Liver (tissue), 9 donors: ENCODE data around the gene INTS2. TPM values are rescaled to one million over a fixed set of nuclear protein-coding genes. Genes with fewer than 3 reads are reported as not detected.

Experiments
- DNase-seq: peaks from one replicate; pipeline ENCODE4 v3.0.0-alpha.2; 2017; ENCODE audit warnings: low spot score
- H3K27ac ChIP-seq, 2 donors: one replicate each; pipeline ENCODE4 v1.7.0; 2013; ENCODE audit warnings: inconsistent platforms in 2 of 2, low read length in 2 of 2, control low read depth in 1 of 2, low read depth in 1 of 2, mild to moderate bottlenecking in 1 of 2
- H3K27me3 ChIP-seq, 4 donors: one replicate each; pipeline versions ENCODE4 v1.6.1 to v1.7.0; 2013; ENCODE audit warnings: low read length in 3 of 4, inconsistent platforms in 1 of 4, mild to moderate bottlenecking in 1 of 4, moderate library complexity in 1 of 4; ENCODE audit not compliant: control insufficient read depth in 4 of 4, insufficient read depth in 4 of 4
- H3K36me3 ChIP-seq, 4 donors: one replicate each; pipeline versions ENCODE4 v1.6.1 to v1.7.0; 2013; ENCODE audit warnings: low read length in 3 of 4, mild to moderate bottlenecking in 3 of 4, low read depth in 1 of 4, moderate library complexity in 1 of 4; ENCODE audit not compliant: control insufficient read depth in 4 of 4, insufficient read depth in 3 of 4
- H3K4me1 ChIP-seq, 4 donors: one replicate each; pipeline versions ENCODE4 v1.6.1 to v1.7.0; 2013; ENCODE audit warnings: low read length in 3 of 4, mild to moderate bottlenecking in 3 of 4, moderate library complexity in 1 of 4; ENCODE audit not compliant: control insufficient read depth in 4 of 4, insufficient read depth in 4 of 4
- H3K4me3 ChIP-seq, 3 donors: one replicate each; pipeline versions ENCODE4 v1.6.1 to v1.7.0; 2013; ENCODE audit warnings: low read length in 3 of 3, control low read depth in 1 of 3, low read depth in 1 of 3, mild to moderate bottlenecking in 1 of 3
- H3K9ac ChIP-seq, 2 donors: one replicate each; pipeline ENCODE4 v1.7.0; 2013; ENCODE audit warnings: low read length in 2 of 2, mild to moderate bottlenecking in 2 of 2, moderate library complexity in 2 of 2, control low read depth in 1 of 2, low read depth in 1 of 2
- H3K9me3 ChIP-seq, 4 donors: one replicate each; pipeline versions ENCODE4 v1.6.1 to v1.7.0; 2013; ENCODE audit warnings: low read length in 3 of 4; ENCODE audit not compliant: control insufficient read depth in 4 of 4
- EGR1 ChIP-seq, 2 donors: IDR thresholded peaks; 2 replicates each; pipeline ENCODE4 v1.6.1; 2016 to 2018; ENCODE audit warnings: antibody characterized with exemption in 2 of 2, low read depth in 2 of 2
- FOXA1 ChIP-seq: IDR thresholded peaks from 2 replicates; pipeline ENCODE4 v1.6.1; 2016; ENCODE audit warnings: antibody characterized with exemption
- FOXA2 ChIP-seq: IDR thresholded peaks from 2 replicates; pipeline ENCODE4 v1.6.1; 2016; ENCODE audit warnings: antibody characterized with exemption
- GABPA ChIP-seq, 2 donors: IDR thresholded peaks in 1 of 2; conservative IDR thresholded peaks in 1 of 2; 2 replicates each; pipeline ENCODE4 v1.6.1; 2016; ENCODE audit warnings: antibody characterized with exemption in 2 of 2, mild to moderate bottlenecking in 1 of 2, moderate library complexity in 1 of 2
- HNF4A ChIP-seq, 2 donors: conservative IDR thresholded peaks; 2 replicates each; pipeline ENCODE4 v1.6.1; 2016; ENCODE audit warnings: antibody characterized with exemption in 2 of 2, mild to moderate bottlenecking in 2 of 2
- HNF4G ChIP-seq: IDR thresholded peaks from 2 replicates; pipeline ENCODE4 v1.6.1; 2016; ENCODE audit warnings: antibody characterized with exemption
- JUND ChIP-seq, 2 donors: IDR thresholded peaks; 2 replicates each; pipeline ENCODE4 v1.6.1; 2016; ENCODE audit warnings: antibody characterized with exemption in 2 of 2
- NR2F2 ChIP-seq: IDR thresholded peaks from 2 replicates; pipeline ENCODE4 v1.6.1; 2016; ENCODE audit warnings: antibody characterized with exemption
- RAD21 ChIP-seq, 2 donors: IDR thresholded peaks; 2 replicates each; pipeline ENCODE4 v1.6.1; 2016; ENCODE audit warnings: antibody characterized with exemption in 2 of 2, mild to moderate bottlenecking in 2 of 2
- RXRA ChIP-seq, 2 donors: IDR thresholded peaks; 2 replicates each; pipeline ENCODE4 v1.6.1; 2017 to 2018; ENCODE audit warnings: antibody characterized with exemption in 2 of 2, mild to moderate bottlenecking in 1 of 2
- SP1 ChIP-seq: IDR thresholded peaks from 2 replicates; pipeline ENCODE4 v1.6.1; 2018; ENCODE audit warnings: antibody characterized with exemption, mild to moderate bottlenecking
- TAF1 ChIP-seq: conservative IDR thresholded peaks from 2 replicates; pipeline ENCODE4 v1.6.1; 2016; ENCODE audit warnings: antibody characterized with exemption, mild to moderate bottlenecking
- YY1 ChIP-seq: IDR thresholded peaks from 2 replicates; pipeline ENCODE4 v1.6.1; 2016; ENCODE audit warnings: antibody characterized with exemption, mild to moderate bottlenecking
- WGBS: extraction: QIAGEN DNeasy Blood & Tissue Kit; methylation state at CpG from one replicate; pipeline ENCODE4 v1.1.7; 2013; 5-methylcytosine and 5-hydroxymethylcytosine counted together
- polyA plus RNA-seq, 2 donors: library from polyadenylated mRNA; stranded (reverse) in 1 of 2; unstranded in 1 of 2; fragments of 200-250 nt in 1 of 2; fragments of >200 nt in 1 of 2; fragmentation: Nextera tagmentation in 1 of 2; extraction: Ambion mirVana in 1 of 2; gene quantifications; one replicate each; pipeline versions ENCODE4 v1.2.1 to v1.2.3, GENCODE V29; 2013 to 2015
- total RNA-seq, 2 donors: library from RNA; depleted of rRNA; stranded (reverse); fragments of >200 nt; gene quantifications; one replicate each; pipeline ENCODE4 v1.2.3, GENCODE V29; 2014
- TF ChIP-seq, protein P1 (sequence below): IDR thresholded peaks from 2 replicates; pipeline ENCODE4 v1.6.1; 2016; ENCODE audit warnings: antibody characterized with exemption, mild to moderate bottlenecking
- TF ChIP-seq, protein P2 (sequence below): IDR thresholded peaks from 2 replicates; pipeline ENCODE4 v1.6.1; 2016; ENCODE audit warnings: antibody characterized with exemption
- TF ChIP-seq, protein P3 (sequence below): IDR thresholded peaks from 2 replicates; pipeline ENCODE4 v1.6.1; 2016; ENCODE audit warnings: antibody characterized with exemption
- TF ChIP-seq, protein P4 (sequence below): IDR thresholded peaks from 2 replicates; pipeline ENCODE4 v1.6.1; 2016; ENCODE audit warnings: antibody characterized with exemption
- TF ChIP-seq, protein P5 (sequence below): fragments of 150-350 bp; IDR thresholded peaks from 2 replicates; pipeline ENCODE4 v1.5.1; 2017; ENCODE audit warnings: improper control_type of control experiment, low read depth, low read length; ENCODE audit not compliant: missing input control
- donor health status: healthy.
- donor health status: healthy.
- donor health status: healthy.
- donor health status: healthy.
- donor health status: healthy.

The INTS2 gene
- total and polyA plus RNA-seq, 4 donors, result 1.1 to 9.9 (median 5.7) TPM

DNA sequence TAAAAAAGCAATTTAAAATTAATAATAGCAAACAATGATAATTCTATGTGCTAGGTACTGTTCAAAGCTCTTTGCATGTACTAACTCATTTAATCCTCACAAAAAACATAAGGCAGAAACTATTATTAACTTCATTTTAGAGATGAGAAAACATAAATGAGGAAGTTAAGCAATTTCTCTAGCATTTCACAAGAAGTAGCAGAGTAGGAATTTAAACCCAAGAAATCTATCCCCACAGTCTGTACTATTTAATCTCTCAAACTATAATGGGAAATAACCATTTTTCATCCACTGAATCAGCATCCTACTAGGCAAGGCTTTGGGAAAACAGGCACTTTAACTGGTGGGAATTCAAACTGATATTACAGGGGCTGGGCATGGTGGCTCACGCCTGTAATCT lies 42.2 kb upstream of the INTS2 start:
- Histone ChIP-seq H3K36me3 (peaks cover 7 to 61% (median 39%) of the 10 kb centered on the region in 4 donors), H3K27ac (no peak overlapping the region), H3K4me3 (no peak overlapping the region), H3K9me3 (no peaks in the 10 kb centered on the region), H3K27me3 (no peaks in the 10 kb centered on the region), H3K9ac (no peak overlapping the region), H3K4me1 (no peaks in the 10 kb centered on the region)
- WGBS, result 98% methylated on average over 1 of the region's 1 CpG
- no peak for DNase-seq
- no peak for TF ChIP-seq EGR1 (IDR thresholded peaks at IDR 0.05; ENCODE audit: low read depth in 2 of 2)
- TF ChIP-seq, protein P1, sequence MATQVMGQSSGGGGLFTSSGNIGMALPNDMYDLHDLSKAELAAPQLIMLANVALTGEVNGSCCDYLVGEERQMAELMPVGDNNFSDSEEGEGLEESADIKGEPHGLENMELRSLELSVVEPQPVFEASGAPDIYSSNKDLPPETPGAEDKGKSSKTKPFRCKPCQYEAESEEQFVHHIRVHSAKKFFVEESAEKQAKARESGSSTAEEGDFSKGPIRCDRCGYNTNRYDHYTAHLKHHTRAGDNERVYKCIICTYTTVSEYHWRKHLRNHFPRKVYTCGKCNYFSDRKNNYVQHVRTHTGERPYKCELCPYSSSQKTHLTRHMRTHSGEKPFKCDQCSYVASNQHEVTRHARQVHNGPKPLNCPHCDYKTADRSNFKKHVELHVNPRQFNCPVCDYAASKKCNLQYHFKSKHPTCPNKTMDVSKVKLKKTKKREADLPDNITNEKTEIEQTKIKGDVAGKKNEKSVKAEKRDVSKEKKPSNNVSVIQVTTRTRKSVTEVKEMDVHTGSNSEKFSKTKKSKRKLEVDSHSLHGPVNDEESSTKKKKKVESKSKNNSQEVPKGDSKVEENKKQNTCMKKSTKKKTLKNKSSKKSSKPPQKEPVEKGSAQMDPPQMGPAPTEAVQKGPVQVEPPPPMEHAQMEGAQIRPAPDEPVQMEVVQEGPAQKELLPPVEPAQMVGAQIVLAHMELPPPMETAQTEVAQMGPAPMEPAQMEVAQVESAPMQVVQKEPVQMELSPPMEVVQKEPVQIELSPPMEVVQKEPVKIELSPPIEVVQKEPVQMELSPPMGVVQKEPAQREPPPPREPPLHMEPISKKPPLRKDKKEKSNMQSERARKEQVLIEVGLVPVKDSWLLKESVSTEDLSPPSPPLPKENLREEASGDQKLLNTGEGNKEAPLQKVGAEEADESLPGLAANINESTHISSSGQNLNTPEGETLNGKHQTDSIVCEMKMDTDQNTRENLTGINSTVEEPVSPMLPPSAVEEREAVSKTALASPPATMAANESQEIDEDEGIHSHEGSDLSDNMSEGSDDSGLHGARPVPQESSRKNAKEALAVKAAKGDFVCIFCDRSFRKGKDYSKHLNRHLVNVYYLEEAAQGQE, result no peak
- TF ChIP-seq JUND (IDR thresholded peaks at IDR 0.05), result no peak
- no peak for TF ChIP-seq HNF4A (conservative IDR thresholded peaks at IDR 0.05)
- no peak for TF ChIP-seq FOXA1
- TF ChIP-seq SP1, result no peak
- TF ChIP-seq, protein P2, sequence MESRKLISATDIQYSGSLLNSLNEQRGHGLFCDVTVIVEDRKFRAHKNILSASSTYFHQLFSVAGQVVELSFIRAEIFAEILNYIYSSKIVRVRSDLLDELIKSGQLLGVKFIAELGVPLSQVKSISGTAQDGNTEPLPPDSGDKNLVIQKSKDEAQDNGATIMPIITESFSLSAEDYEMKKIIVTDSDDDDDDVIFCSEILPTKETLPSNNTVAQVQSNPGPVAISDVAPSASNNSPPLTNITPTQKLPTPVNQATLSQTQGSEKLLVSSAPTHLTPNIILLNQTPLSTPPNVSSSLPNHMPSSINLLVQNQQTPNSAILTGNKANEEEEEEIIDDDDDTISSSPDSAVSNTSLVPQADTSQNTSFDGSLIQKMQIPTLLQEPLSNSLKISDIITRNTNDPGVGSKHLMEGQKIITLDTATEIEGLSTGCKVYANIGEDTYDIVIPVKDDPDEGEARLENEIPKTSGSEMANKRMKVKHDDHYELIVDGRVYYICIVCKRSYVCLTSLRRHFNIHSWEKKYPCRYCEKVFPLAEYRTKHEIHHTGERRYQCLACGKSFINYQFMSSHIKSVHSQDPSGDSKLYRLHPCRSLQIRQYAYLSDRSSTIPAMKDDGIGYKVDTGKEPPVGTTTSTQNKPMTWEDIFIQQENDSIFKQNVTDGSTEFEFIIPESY, result no peak
- no peak for TF ChIP-seq YY1
- TF ChIP-seq GABPA (IDR thresholded peaks at IDR 0.05 in 1 of 2, conservative IDR thresholded peaks at IDR 0.05 in 1 of 2), result no peak
- TF ChIP-seq RXRA (IDR thresholded peaks at IDR 0.05), result no peak
- no peak for TF ChIP-seq RAD21 (IDR thresholded peaks at IDR 0.05)
- TF ChIP-seq FOXA2, result no peak
- no peak for TF ChIP-seq TAF1

DNA sequence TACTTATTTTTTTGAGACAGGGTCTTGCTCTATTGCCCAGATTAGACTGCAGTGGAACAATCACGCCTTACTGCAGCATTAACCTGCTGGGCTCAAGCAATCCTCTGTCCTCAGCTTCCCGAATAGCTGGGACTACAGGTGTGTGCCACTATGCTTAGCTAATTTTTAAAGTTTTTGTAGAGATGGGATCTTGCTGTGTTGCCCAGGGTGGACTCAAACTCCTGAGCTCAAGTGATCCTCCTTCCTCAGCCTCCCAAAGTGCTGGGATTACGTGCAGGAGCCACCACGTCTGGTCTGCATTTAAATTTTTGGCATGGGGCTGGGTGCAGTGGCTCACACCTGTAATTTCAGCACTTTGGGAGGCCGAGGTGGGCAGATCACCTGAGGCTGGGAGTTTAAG lies 41.0 kb upstream of the INTS2 start:
- peaks cover 15 to 68% (median 47%) of the 10 kb centered on the region in 4 donors for H3K36me3 ChIP-seq

More for the DNA sequence above, 41.0 kb upstream of the INTS2 start:
- H3K4me1 ChIP-seq, result no peaks in the 10 kb centered on the region
- H3K9ac ChIP-seq, result no peak overlapping the region
- H3K27me3 ChIP-seq, result no peaks in the 10 kb centered on the region
- no peak overlapping the region for H3K27ac ChIP-seq
- H3K4me3 ChIP-seq, result no peak overlapping the region
- 97% methylated on average over 5 of the region's 5 CpGs for WGBS
- TF ChIP-seq GABPA (IDR thresholded peaks at IDR 0.05 in 1 of 2, conservative IDR thresholded peaks at IDR 0.05 in 1 of 2) (no peak), SP1 (no peak), FOXA1 (no peak), EGR1 (IDR thresholded peaks at IDR 0.05; ENCODE audit: low read depth in 2 of 2) (no peak), JUND (IDR thresholded peaks at IDR 0.05) (no peak), NR2F2 (no peak), HNF4A (conservative IDR thresholded peaks at IDR 0.05) (no peak), TAF1 (no peak), YY1 (no peak), HNF4G (no peak)
- TF ChIP-seq, protein P2, result no peak
- TF ChIP-seq, protein P3, sequence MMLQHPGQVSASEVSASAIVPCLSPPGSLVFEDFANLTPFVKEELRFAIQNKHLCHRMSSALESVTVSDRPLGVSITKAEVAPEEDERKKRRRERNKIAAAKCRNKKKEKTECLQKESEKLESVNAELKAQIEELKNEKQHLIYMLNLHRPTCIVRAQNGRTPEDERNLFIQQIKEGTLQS, result no peak
- TF ChIP-seq, protein P4, sequence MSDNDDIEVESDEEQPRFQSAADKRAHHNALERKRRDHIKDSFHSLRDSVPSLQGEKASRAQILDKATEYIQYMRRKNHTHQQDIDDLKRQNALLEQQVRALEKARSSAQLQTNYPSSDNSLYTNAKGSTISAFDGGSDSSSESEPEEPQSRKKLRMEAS, result no peak
- TF ChIP-seq, protein P5, sequence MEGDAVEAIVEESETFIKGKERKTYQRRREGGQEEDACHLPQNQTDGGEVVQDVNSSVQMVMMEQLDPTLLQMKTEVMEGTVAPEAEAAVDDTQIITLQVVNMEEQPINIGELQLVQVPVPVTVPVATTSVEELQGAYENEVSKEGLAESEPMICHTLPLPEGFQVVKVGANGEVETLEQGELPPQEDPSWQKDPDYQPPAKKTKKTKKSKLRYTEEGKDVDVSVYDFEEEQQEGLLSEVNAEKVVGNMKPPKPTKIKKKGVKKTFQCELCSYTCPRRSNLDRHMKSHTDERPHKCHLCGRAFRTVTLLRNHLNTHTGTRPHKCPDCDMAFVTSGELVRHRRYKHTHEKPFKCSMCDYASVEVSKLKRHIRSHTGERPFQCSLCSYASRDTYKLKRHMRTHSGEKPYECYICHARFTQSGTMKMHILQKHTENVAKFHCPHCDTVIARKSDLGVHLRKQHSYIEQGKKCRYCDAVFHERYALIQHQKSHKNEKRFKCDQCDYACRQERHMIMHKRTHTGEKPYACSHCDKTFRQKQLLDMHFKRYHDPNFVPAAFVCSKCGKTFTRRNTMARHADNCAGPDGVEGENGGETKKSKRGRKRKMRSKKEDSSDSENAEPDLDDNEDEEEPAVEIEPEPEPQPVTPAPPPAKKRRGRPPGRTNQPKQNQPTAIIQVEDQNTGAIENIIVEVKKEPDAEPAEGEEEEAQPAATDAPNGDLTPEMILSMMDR, result no peak
- TF ChIP-seq, protein P1, result no peak
- H3K9me3 ChIP-seq, result no peaks in the 10 kb centered on the region
- no peak for DNase-seq
